Measurements from ENCODE around the gene GPR153. TPM values are rescaled to one million over a fixed set of nuclear protein-coding genes. Genes with fewer than 3 reads are reported as not detected.

Gene GPR153
- total and polyA plus RNA-seq, 9 donors = 4.2 to 42.0 (median 13.7) TPM

GRCh38 chr1:6247651-6248050 is 13.2 kb downstream of the GPR153 start:
- no peaks in the 10 kb centered on the region for H3K36me3 ChIP-seq
- H3K4me1 ChIP-seq (ENCODE audit: insufficient read depth) = peaks cover 18% of the 10 kb centered on the region
- no peak overlapping the region for H3K27ac ChIP-seq
- no peaks in the 10 kb centered on the region for H3K9me3 ChIP-seq
- peak in 2 of 5 donors; percentile 39 to 47 for DNase-seq
- H3K4me3 ChIP-seq = no peak overlapping the region
- H3K27me3 ChIP-seq = peaks cover 15% of the 10 kb centered on the region
- no peak for TF ChIP-seq EP300 (IDR thresholded peaks at IDR 0.05)
- TF ChIP-seq CTCF (IDR thresholded peaks at IDR 0.05) = no peak
- TF ChIP-seq POLR2A (IDR thresholded peaks at IDR 0.05) = no peak
- WGBS, 3 donors = 50 to 61% (median 58%) methylated on average over 5 of the region's 5 CpGs
- intact Hi-C loops (cut with DNase I) = loop anchor here (2.0 to 10.0 kb wide), 8 partner anchors 95 to 203 kb away; partner anchors contain the start of gene KCNAB2 (in 1 of the 4)

- intact Hi-C loops (cut with DNase I) = loop anchor here (2.0 to 10.0 kb wide), 8 partner anchors 96 to 202 kb away; partner anchors contain the start of gene KCNAB2 (in 1 of the 4)
- Histone ChIP-seq H3K4me1 (ENCODE audit: insufficient read depth) (peaks cover 20% of the 10 kb centered on the region), H3K9me3 (no peaks in the 10 kb centered on the region), H3K27me3 (peaks cover 15% of the 10 kb centered on the region), H3K4me3 (no peak overlapping the region), H3K36me3 (no peaks in the 10 kb centered on the region), H3K27ac (no peak overlapping the region)
- TF ChIP-seq EP300 (IDR thresholded peaks at IDR 0.05) = no peak
- no peak for TF ChIP-seq POLR2A (IDR thresholded peaks at IDR 0.05)
- peak; percentile 85 to 96 (median 95) for TF ChIP-seq CTCF (IDR thresholded peaks at IDR 0.05)
- DNase-seq = peak; percentile 79 to 91 (median 87)
- 2 to 6% (median 5%) methylated on average over 22 to 30 of the region's 30 CpGs for WGBS, 3 donors
Observed at GRCh38 chr1:6246497-6247467, 14.1 kb downstream of the GPR153 start.

GRCh38 chr1:6245869-6246496 is 14.9 kb downstream of the GPR153 start:
- intact Hi-C loops (cut with DNase I) = loop anchor here (2.0 to 10.0 kb wide), 8 partner anchors 96 to 201 kb away; partner anchors contain the start of gene KCNAB2 (in 1 of the 4)
- Histone ChIP-seq H3K4me3 (no peak overlapping the region), H3K36me3 (no peaks in the 10 kb centered on the region), H3K27ac (no peak overlapping the region), H3K4me1 (ENCODE audit: insufficient read depth) (peaks cover 22% of the 10 kb centered on the region), H3K27me3 (peaks cover 15% of the 10 kb centered on the region), H3K9me3 (no peaks in the 10 kb centered on the region)
- TF ChIP-seq CTCF (IDR thresholded peaks at IDR 0.05) (no peak), POLR2A (IDR thresholded peaks at IDR 0.05) (no peak), EP300 (IDR thresholded peaks at IDR 0.05) (no peak)
- 1 to 6% (median 2%) methylated on average over 35 to 49 of the region's 49 CpGs for WGBS, 3 donors
- DNase-seq = peak in 2 of 5 donors; percentile 56 to 65

GRCh38 chr1:6245086-6245868 is 15.6 kb downstream of the GPR153 start:
- WGBS, 3 donors = 0 to 1% (median 1%) methylated on average over 34 to 78 of the region's 79 CpGs
- H3K36me3 ChIP-seq = no peaks in the 10 kb centered on the region
- no peak overlapping the region for H3K27ac ChIP-seq
- intact Hi-C loops (cut with DNase I) = loop anchor here in 3 of 4 donors (5.0 to 10.0 kb wide), 6 partner anchors 97 to 200 kb away; partner anchors contain the start of gene KCNAB2 (in 1 of the 3)
- H3K27me3 ChIP-seq = peaks cover 15% of the 10 kb centered on the region
- no peak for TF ChIP-seq EP300 (IDR thresholded peaks at IDR 0.05)
- TF ChIP-seq CTCF (IDR thresholded peaks at IDR 0.05) = peak; percentile 69 to 81 (median 73)
- H3K4me3 ChIP-seq = no peak overlapping the region
- H3K9me3 ChIP-seq = no peaks in the 10 kb centered on the region
- H3K4me1 ChIP-seq (ENCODE audit: insufficient read depth) = peaks cover 22% of the 10 kb centered on the region
- peak; percentile 66 to 87 (median 82) for DNase-seq
